ENCODE results near the gene RHOT2.

RHOT2 gene

GRCh38 chr16:670485-671352, 2.8 kb downstream of the RHOT2 start:
- Mint-ChIP-seq H3K36me3 (ENCODE audit: low read depth) (peaks cover 3% of the 10 kb centered on the region), H3K27ac (no peak overlapping the region), H3K4me1 (no peaks in the 10 kb centered on the region), H3K4me3 (peak overlapping the region; percentile 75 to 82 (median 82)), H3K9me3 (no peaks in the 10 kb centered on the region), H3K27me3 (ENCODE audit: low read depth) (peaks cover 6% of the 10 kb centered on the region)
- TF ChIP-seq CTCF (IDR thresholded peaks at IDR 0.05; ENCODE audit: unreplicated experiment in 3 of 3): no peak

DNA sequence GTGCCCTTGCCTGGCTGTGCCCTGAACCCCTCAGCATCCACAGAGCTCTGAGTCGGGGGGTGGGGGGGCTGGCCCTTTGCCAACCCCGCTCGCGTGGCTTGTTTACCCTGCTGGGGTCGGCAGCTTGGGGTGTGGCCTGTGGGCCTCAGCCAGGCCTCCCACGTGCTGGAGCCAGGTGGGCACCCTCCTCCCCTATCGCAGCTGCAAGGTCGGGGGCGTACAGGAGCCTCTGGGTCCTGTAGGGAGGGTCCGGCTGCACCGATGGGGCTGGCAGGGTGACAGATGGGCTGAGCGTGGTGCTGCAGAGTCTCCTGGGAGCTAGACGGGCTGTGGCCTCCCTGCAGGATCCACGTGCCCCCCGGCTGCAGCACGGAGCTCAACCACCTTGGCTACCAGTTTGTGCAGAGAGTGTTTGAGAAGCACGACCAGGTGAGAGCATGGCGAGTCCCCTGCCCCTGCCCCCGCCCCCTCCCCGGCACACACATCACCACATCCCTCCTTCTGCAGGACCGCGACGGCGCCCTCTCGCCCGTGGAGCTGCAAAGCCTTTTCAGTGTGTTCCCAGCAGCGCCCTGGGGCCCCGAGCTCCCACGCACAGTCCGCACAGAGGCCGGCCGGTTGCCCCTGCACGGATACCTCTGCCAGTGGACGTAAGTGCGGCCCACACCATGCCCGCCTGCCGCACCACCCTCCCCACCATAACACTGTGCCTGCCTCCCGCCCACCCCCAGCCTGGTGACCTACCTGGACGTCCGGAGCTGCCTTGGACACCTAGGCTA, 3.6 kb downstream of the RHOT2 start:
- H3K36me3 Mint-ChIP-seq (ENCODE audit: low read depth): peaks cover 3% of the 10 kb centered on the region
- peak overlapping the region; percentile 54 to 74 (median 74) for H3K4me3 Mint-ChIP-seq
- H3K27ac Mint-ChIP-seq: no peak overlapping the region
- H3K4me1 Mint-ChIP-seq: no peaks in the 10 kb centered on the region
- peaks cover 6% of the 10 kb centered on the region for H3K27me3 Mint-ChIP-seq (ENCODE audit: low read depth)
- TF ChIP-seq CTCF (IDR thresholded peaks at IDR 0.05; ENCODE audit: unreplicated experiment in 3 of 3): no peak
- no peaks in the 10 kb centered on the region for H3K9me3 Mint-ChIP-seq

DNA sequence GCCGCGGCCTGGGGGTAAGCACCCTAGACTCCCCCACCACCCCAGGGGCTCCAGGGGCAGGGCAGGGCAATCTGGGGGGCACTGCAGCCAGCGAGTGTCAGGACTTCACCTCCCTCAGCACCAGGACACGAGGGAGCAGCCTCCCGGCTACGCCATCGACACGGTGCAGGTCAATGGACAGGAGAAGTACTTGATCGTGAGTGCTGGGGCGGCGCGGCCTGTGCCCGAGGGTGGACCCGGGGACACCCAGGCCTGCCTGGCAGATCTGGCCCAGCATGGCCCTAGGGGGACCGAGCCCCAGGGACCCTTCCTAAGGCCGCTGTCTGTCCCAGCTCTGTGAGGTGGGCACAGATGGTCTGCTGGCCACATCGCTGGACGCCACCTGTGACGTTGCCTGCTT, 4.4 kb downstream of the RHOT2 start:
- H3K4me1 Mint-ChIP-seq: no peaks in the 10 kb centered on the region
- no peak overlapping the region for H3K27ac Mint-ChIP-seq
- H3K27me3 Mint-ChIP-seq (ENCODE audit: low read depth): peaks cover 6% of the 10 kb centered on the region
- peaks cover 3% of the 10 kb centered on the region for H3K36me3 Mint-ChIP-seq (ENCODE audit: low read depth)
- H3K9me3 Mint-ChIP-seq: no peaks in the 10 kb centered on the region
- TF ChIP-seq CTCF (IDR thresholded peaks at IDR 0.05; ENCODE audit: unreplicated experiment in 3 of 3): no peak
- H3K4me3 Mint-ChIP-seq: no peak overlapping the region

DNA sequence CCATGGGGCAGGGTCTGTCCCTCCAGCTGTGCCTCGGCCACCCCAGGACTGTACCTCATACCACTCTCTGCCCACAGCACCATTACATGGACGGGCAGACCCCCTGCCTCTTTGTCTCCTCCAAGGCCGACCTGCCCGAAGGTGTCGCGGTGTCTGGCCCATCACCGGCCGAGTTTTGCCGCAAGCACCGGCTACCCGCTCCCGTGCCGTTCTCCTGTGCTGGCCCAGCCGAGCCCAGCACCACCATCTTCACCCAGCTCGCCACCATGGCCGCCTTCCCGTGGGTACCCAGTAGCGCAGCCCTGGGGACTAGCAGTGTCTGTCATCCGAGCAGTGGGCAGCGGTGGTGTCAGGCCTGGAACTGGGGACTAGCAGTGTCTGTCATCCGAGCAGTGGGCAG, 4.9 kb downstream of the RHOT2 start:
- Mint-ChIP-seq H3K4me3 (peak overlapping the region in 1 of 3 experiments; percentile 14), H3K27ac (no peak overlapping the region), H3K9me3 (no peaks in the 10 kb centered on the region), H3K36me3 (ENCODE audit: low read depth) (peaks cover 3% of the 10 kb centered on the region), H3K4me1 (no peaks in the 10 kb centered on the region), H3K27me3 (ENCODE audit: low read depth) (peaks cover 6% of the 10 kb centered on the region)
- TF ChIP-seq CTCF (IDR thresholded peaks at IDR 0.05; ENCODE audit: unreplicated experiment in 3 of 3): no peak

DNA sequence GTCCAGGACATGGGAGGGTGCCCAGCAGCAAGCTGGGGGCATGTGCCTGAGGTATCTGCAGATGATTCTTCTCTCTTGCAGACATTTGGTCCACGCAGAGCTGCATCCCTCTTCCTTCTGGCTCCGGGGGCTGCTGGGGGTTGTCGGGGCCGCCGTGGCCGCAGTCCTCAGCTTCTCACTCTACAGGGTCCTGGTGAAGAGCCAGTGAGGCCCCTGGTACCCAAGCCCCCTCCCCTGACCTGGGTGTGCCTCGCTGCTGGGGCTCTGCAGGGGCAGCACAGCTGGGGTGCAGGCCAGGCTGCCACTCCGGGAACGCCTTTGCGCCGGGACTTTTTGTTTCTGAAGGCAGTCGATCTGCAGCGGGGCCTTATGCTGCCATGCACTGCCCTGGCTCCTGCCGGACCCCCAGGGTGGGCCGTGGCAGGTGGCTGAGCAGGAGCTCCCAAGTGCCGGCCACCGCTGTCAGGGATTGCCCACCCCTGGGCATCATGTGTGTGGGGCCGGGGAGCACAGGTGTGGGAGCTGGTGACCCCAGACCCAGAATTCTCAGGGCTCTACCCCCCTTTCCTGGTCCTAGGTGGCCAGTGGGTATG, 5.6 kb downstream of the RHOT2 start:
- Mint-ChIP-seq H3K27me3 (ENCODE audit: low read depth) (peaks cover 6% of the 10 kb centered on the region), H3K9me3 (no peaks in the 10 kb centered on the region), H3K4me3 (no peak overlapping the region), H3K27ac (no peak overlapping the region), H3K4me1 (no peaks in the 10 kb centered on the region), H3K36me3 (ENCODE audit: low read depth) (peaks cover 3% of the 10 kb centered on the region)
- TF ChIP-seq CTCF (IDR thresholded peaks at IDR 0.05; ENCODE audit: unreplicated experiment in 3 of 3): no peak

Data from nephron (organoid).